Gastroesophageal sphincter (tissue), 3 donors: Measurements from ENCODE around the gene SUGCT.
"Not testable (repeated sequence)": the region's sequence is repeated elsewhere in the genome, so short reads cannot be mapped to it uniquely, and the experiment has no call there.

Experiments used
- EP300 ChIP-seq: sonication (generic); formaldehyde crosslinking; IDR thresholded peaks from one replicate; pipeline ENCODE4 v1.6.1; 2017; ENCODE audit warnings: antibody characterized with exemption, mild to moderate bottlenecking
- POLR2A ChIP-seq, 2 donors: fragments of 450-650 bp; IDR thresholded peaks; one replicate each; pipeline ENCODE4 v1.6.1; 2017; ENCODE audit warnings: antibody characterized with exemption in 2 of 2, mild to moderate bottlenecking in 2 of 2, moderate library complexity in 1 of 2
- POLR2AphosphoS5 ChIP-seq: sonication (generic); formaldehyde crosslinking; IDR thresholded peaks from one replicate; pipeline ENCODE4 v1.6.1; 2017; ENCODE audit warnings: antibody characterized with exemption
- TF ChIP-seq, protein P1 (sequence below), 4 experiments: fragments of 200-600 bp in 2 of 4; fragments of 450-650 bp in 2 of 4; sonication (generic) in 1 of 4; IDR thresholded peaks; one replicate each; pipeline ENCODE4 v1.5.1; 2017 to 2019; ENCODE audit warnings: antibody characterized with exemption in 4 of 4, mild to moderate bottlenecking in 2 of 4, moderate library complexity in 2 of 4

- TF ChIP-seq, protein P1, sequence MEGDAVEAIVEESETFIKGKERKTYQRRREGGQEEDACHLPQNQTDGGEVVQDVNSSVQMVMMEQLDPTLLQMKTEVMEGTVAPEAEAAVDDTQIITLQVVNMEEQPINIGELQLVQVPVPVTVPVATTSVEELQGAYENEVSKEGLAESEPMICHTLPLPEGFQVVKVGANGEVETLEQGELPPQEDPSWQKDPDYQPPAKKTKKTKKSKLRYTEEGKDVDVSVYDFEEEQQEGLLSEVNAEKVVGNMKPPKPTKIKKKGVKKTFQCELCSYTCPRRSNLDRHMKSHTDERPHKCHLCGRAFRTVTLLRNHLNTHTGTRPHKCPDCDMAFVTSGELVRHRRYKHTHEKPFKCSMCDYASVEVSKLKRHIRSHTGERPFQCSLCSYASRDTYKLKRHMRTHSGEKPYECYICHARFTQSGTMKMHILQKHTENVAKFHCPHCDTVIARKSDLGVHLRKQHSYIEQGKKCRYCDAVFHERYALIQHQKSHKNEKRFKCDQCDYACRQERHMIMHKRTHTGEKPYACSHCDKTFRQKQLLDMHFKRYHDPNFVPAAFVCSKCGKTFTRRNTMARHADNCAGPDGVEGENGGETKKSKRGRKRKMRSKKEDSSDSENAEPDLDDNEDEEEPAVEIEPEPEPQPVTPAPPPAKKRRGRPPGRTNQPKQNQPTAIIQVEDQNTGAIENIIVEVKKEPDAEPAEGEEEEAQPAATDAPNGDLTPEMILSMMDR (IDR thresholded peaks at IDR 0.05), result not testable (repeated sequence)
- TF ChIP-seq POLR2A (IDR thresholded peaks at IDR 0.05); EP300; POLR2AphosphoS5: not testable (repeated sequence)
Observed at GRCh38 chr7:40168266-40168665, 33.5 kb downstream of the SUGCT start.
